Hippocampal formation (tissue), 2 donors: ENCODE measurements around the gene STAB1.

Experiments
- DNase-seq, 2 donors: peaks; one replicate each; lab custom pipeline; 2025; lab: John Stamatoyannopoulos, UW

STAB1 gene

DNA sequence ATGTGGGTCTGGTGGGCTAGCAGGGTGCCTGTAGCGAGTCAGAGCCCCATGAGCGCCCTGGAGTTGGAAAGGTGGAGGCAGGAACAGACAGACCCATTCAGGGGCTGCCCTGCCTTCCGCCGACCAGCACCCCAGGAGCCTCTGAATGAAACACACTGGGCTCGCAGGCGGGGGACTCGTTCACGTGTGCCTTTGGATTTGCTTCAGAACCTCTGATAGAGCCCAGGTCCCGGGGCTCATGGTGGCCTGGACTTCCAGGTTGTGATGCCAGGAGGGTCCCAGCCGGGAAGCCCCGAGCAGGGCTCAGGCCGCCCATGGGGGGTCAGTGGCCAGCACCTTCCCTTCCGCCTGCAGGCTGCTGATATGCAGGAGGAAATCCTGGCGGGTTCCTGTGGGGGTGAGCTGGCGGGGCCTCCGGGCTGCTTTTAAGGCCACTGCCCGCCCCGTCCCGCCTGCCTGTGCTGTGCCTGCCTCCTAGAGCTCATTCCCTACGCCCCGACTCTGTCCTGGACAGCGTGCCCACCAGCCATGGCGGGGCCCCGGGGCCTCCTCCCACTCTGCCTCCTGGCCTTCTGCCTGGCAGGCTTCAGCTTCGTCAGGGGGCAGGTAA is at the start of gene STAB1:
STAB1 (plus strand) TSS at position 453 of the 610 bp plus-strand sequence; CDS start at position 529, 76 bp downstream.
- DNase-seq = no peak

DNA sequence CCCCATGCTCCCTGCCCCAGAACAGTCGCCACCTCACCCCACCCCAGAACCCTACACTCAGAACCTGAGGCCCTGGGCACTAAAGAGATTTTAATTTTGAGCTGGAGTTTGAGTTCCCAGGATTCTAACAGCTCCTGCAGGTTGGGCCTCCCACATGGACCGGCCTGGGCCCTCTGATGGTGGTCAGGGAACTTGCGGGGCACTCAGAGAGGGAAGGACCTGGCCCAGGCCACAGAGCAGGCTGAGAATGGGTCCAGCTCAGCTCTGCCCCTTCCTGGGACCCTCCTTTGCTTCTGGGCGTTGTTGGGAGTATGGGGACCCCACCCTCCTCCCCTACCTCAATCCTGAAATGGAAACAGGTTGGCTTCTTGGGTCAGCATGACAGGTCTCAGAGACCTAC is 49.1 kb upstream of the STAB1 start:
- no peak for DNase-seq

DNA sequence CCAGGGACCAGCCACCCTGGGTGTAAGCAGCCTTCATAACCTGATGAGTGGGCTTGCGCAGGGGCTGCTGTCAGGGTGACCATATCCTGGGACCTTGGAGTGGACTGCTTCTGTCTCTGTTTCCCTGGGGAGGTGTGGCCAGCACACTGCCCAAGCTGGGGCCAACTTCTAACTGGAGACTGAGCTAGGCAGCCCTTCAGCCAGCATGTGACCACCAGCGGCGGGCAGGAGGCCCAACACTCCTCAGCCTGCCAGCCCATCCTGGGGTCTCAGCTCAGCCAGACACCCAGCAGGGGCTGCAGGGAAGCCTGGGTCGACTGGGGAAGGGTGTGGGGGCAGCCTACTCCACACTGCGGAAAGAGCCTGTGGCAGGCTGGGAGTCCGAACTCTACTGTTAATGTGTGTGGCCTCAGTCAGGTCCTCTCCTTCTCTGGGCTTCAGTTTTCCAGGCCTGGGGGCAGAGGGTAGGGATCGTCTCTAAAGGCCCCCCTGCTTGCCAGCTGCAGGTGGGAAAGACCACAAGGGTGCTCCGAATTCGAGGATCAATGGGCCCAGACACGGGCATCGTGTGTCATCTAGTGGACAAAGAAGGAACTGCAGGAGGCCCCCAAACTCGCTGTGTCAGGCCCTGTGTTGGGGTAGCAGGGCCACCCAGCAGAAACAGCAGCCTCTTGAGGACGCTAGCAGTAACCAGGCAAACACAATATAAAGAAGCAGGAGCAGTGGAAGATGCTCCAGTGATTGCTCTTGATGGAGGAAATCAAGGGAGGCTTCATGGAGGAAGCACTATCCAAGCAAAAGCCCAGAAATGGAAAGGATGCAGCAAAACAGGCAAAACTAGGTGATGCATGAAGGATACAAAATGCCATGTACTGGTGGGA is 48.3 kb upstream of the STAB1 start:
- peak in 1 of 2 donors; percentile 40 for DNase-seq

DNA sequence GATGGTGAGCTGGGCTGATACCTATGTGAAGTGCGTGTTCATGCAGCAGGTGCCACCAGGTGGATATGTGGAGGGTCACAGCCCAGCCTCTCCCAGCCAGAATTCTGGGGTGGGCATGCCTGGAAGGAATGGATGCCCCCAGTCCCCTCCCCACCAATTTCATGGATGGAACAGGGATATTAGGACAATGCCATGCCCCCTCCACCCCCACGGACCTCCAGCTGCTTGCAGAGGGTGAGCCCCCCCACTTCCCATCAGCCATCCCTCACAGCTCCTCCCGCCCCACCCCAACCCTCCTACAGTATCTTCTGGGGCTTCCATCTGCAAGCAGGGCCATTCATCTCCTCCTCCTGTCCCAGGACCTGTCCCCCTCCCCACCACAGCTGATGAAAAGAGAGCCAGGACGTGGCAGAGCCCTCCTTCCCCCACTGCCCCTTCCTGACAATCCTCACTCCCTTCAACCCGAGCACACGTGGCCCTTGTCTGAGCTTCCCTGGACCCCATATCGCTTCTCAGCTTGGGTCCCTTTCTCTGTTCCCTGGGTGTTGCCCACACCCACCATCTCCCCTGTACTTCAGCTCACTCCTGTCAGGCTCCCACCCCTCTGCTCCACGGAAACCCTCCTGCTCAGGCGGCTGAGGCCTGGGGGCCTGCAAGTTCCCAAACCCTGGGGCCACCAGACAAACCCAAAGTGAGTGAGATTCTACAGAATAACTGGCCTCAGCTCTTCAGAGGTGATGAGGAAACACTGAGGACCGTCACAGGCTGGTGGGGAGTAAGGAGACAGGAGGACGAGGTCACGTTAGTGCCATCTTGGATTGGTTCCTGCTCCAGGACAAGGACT is 47.4 kb upstream of the STAB1 start:
- no peak for DNase-seq

DNA sequence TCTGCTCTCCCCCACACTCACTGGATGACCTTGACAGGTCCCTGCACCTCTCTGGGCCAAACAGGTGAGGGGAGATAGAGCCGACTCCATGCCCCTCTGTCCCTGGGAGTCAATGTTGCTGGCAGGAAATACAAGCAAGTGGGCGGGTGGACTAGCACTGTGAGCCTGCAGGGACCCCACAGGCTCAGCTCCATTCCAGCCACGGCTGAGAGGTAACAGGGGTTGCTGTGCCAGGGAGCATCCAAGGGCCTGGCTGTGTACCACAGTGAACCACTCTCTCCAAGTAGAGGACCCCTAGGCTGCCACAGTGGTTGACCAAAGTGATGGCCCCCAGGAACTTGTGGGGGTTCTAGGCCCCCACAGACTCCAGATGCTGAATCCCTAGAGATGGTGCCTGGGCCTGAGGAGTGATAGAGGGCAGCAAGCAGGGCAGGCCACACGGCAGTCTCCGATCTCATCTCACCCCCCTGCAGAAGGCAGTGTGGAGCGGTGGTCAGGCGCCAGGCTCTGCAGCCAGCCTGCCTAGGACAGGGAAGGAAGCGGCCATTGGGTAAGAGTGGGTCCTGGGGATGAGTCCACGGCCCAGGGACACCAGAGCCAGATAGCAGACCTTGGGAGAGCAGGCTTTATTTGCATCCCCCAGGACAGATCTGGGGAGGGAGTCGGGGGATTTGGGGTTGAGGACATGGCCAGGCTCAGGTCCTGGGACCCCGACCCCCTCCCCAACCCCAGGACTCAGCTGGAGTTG is 44.5 kb upstream of the STAB1 start:
- no peak for DNase-seq

DNA sequence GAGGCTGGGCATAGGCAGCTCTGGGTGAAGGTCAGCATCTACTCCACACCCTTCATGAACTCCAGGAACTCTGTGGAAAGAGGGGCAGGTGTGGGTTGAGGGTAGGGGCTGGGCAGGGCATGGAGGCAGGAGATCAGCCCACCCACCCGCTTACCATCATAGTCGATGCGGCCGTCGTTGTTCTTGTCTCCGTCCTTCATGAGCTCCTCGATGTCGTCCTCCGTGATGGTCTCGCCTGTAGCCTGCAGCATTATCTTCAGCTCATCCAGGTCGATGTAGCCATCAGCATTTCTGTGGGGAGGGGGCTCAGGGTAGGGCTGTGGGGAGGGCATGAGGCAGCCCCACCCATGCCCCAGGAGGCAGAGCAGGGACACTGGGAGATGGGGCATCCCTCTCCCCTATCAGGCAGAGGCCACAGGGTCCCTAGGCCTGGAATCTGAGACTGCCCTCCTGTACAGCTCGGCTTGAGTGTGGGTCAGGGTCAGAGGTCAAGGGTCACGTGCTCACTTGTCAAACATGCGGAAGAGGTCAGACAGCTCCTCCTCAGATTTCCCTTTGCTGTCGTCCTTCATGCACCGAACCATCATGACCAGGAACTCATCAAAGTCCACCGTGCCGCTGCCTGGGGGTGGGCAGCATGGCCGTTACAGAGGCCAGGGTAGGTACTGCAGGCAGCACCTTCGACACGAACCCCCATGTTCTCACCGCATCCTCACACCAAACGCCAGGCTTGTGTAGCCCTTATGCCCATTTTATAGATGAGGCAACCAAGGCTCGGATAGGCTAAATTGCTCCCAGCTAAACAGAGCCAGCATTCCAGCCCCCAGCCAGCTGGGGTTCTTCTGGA is 43.7 kb upstream of the STAB1 start:
- DNase-seq = no peak

- no peak for DNase-seq
Observed at GRCh38 chr3:52452126-52452525, 43.0 kb upstream of the STAB1 start.

GRCh38 chr3:52452570-52453221 is 42.4 kb upstream of the STAB1 start:
- DNase-seq = no peak

DNA sequence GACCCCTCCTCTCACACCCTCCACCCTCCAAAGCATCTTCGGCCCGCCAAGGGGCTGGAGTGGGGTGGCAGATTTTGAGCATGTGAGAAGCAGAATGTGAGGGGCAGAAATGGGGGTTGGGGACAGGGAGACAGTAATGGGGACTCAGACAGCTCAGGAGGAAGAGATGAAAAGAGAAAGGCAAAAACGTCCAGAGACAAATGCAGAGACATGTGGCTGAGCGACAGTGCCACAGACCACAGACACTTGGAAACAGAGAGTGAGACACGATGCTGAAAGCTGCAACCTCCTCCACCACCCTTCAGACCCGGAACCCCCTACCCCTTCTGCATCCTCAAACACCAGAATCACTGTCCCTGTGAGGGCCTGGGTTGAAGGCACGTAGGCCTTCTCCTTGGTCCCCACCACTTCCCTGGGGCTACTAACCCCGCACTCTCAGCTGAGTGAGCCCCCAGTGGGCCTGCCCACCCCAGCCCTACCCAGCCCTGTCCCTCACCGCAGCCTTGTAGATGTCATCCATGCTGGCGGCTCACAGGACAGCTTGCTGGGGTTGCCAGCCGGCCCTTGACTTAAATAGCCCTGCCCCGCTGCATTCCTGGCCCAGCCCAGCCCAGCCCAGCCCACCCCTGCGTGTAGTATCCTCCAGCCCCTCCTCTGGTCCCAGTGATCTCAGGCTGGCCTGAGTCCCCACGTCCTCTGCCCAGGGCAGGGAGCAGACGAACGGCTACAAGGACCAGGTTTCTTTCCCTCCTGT is 41.5 kb upstream of the STAB1 start, which contains the start of gene TNNC1:
TNNC1 (minus strand) TSS at position 546 of the 754 bp plus-strand sequence; CDS start at position 520, 26 bp downstream.
- DNase-seq = no peak

GRCh38 chr3:52454250-52454937 is 40.7 kb upstream of the STAB1 start:
- no peak for DNase-seq

- no peak for DNase-seq
Observed at GRCh38 chr3:52454938-52455282, 40.2 kb upstream of the STAB1 start.

DNA sequence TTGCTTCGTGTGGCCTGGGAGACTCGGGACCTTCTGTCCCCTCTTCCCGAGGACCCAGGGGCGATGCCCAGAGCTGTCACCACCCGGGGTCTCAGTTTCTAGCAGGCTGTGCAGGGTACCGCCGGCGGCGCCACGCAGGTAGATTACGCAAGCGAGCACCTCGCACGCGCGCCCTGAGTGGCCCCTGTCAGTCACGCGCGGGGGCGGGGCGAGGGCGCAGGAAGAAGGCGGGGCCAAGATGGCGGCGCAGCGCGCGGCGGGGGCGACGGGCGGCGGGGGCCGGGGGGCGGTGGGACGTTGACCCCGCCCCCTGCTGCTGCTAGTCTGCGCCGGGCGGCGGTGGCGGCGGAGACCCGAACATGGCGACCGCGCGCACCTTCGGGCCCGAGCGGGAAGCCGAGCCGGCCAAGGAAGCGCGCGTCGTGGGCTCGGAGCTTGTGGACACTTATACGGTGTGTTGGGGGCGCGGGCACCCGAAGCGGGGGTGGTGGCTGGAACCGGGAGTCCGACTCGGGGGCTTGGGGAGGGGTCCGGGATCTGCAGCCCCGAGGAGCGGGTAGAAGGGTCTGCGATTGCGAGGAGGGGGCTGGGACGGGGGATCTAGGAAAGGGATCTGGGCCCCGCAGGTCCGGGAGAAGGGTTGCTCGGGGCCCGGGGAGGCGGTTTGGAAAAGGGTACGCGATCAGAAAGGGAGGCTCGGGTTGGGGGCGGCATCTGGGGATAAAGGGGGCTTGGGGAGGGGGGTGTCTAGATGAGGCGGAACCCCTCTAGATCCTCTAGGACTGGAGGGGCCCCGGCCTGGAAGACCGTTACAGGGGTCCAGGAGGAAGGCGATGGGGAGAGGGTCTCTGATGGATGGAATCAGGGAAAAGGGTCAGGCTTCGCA is 39.6 kb upstream of the STAB1 start, which contains the start of gene NISCH:
NISCH (plus strand) TSS at position 322 of the 886 bp plus-strand sequence; CDS start at position 360, 38 bp downstream.
- peak; percentile 73 to 82 for DNase-seq

DNA sequence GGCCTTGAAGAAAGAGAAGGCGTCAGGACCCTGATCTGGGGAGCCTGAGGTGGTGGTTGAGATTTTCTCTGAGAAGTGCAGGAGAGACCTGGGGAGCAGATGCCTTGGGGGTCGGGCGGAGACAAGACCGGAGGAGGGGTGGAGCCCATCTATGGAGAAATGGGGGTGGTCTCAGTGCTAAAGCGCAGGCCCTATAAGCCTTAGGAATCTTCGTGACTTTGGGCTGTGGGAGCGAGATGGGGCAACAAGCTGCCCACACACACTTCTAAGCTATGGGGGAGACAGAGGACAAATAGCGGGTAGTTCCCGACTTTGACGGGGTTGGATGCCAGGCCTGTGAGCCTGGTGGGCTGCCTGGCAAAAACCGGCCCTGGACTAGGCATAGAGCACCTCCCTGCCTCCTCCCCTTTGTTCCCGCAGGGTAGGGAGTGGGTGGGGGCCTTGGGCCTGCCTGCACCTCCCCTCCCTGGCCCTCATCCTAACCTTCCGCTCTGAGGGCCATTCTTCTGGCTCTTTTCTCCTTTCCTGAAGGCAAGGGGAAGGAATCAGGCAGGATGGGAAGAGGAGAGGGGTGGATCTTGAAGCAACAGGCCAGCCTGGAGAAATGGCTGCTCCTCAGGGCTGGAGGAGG is 38.9 kb upstream of the STAB1 start:
- no peak for DNase-seq

DNA sequence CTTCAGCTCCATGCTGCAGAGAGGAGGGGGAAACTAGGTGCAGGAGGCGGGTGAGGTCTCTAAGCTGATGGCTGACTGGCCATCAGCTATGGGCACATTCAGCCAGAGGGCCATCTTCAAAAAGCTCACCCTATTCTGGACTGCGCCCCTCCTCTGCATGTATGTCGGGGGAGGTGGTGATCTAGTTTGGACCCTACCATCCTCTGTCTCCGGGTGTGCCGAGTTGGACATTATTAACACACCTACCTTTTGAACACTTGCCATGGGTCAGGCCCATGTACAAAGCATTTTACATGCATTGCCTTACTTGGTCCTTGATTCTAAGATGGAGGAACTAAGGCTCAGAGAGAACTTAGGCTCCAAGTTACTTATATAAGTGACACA is 38.3 kb upstream of the STAB1 start:
- no peak for DNase-seq

GRCh38 chr3:52458031-52458760 is 36.9 kb upstream of the STAB1 start:
- no peak for DNase-seq

DNA sequence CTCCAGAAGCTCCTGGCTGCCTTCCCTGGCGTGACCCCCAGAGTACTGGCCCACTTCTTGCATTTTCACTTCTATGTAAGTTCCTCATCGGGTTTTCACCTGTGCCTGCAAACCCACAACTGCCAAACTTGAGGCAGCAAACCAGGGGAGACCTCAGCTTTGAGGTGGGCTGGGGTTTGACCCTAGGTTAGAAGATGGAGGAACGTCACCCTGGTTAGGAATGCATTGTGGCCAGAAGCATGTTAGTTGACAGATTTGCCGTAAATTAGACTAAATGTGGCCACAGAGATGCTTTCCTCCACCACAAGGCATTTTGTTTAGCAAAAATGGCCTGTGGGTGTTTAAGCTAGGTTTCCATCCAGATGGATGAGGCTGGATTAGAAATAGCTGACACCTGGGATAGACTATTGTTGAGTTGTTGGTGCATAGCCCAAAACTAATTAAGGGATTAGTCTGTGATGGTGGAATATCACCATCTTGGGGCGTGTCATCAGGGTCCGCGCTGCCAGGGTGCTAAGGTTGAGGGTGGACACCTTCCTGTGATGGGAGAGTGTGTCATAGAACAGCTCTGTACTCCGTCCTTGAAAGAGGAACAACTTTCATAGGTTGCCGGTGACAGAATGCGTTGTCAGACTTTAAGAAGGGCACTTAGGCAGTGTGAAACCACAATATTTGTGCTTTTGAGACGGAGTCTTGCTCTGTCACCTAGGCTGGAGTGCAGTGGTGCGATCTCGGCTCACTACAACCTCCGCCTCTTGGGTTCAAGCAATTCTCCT is 36.2 kb upstream of the STAB1 start:
- DNase-seq = no peak
